Left lobe of liver (tissue), 2 donors: ENCODE results near the gene CRYBG1. TPM values are rescaled to one million over a fixed set of nuclear protein-coding genes. Genes with fewer than 3 reads are reported as not detected.
"Not testable (repeated sequence)": the region's sequence is repeated elsewhere in the genome, so short reads cannot be mapped to it uniquely, and the experiment has no call there.

Experiments
- ATAC-seq: fragments of 200-7000 bp; cut with Tn5 transposase; one replicate; pipeline ENCODE4 v1.9.1; 2020; ENCODE audit warnings: mild to moderate bottlenecking, moderate library complexity
- DNase-seq: peaks from one replicate; pipeline ENCODE4 v3.0.0-alpha.2; 2020; ENCODE audit warnings: low spot score
- total RNA-seq: library from RNA; stranded (reverse); gene quantifications from one replicate; pipeline ENCODE4 v1.2.1, GENCODE V29; 2021
- donor health status: DM: no; HTN: no; CAD: no; lungs with moderate emphysema.
- donor health status: DM: no; HTN: yes; CAD: no.

CRYBG1 gene
- total RNA-seq, 1 donor from 2014 or later: 7.2 TPM

GRCh38 chr6:106540907-106541306, 180.4 kb downstream of the CRYBG1 start:
- DNase-seq (no peak), ATAC-seq (peak; percentile 91)

GRCh38 chr6:106546261-106546690, 185.8 kb downstream of the CRYBG1 start:
- DNase-seq (no peak), ATAC-seq (no peak)

- DNase-seq: no peak
- ATAC-seq: no peak
Measured at GRCh38 chr6:106546691-106547414, 186.3 kb downstream of the CRYBG1 start.

GRCh38 chr6:106547601-106548453, 187.3 kb downstream of the CRYBG1 start:
- no peak for DNase-seq
- no peak for ATAC-seq

- not testable (repeated sequence) for DNase-seq, ATAC-seq
Measured at GRCh38 chr6:106548926-106549455, 188.5 kb downstream of the CRYBG1 start.

- DNase-seq (no peak), ATAC-seq (no peak)
Measured at GRCh38 chr6:106549521-106549920, 189.0 kb downstream of the CRYBG1 start.

GRCh38 chr6:106551155-106551554, 190.6 kb downstream of the CRYBG1 start:
- DNase-seq: no peak
- no peak for ATAC-seq

GRCh38 chr6:106553440-106553839, 192.9 kb downstream of the CRYBG1 start:
- ATAC-seq (no peak), DNase-seq (no peak)

GRCh38 chr6:106555767-106556166, 195.2 kb downstream of the CRYBG1 start:
- DNase-seq (no peak), ATAC-seq (no peak)

GRCh38 chr6:106556368-106556960, 195.9 kb downstream of the CRYBG1 start:
- ATAC-seq: peak; percentile 70
- no peak for DNase-seq

GRCh38 chr6:106557837-106558236, 197.3 kb downstream of the CRYBG1 start:
- DNase-seq (no peak), ATAC-seq (peak; percentile 28)

- no peak for DNase-seq
- no peak for ATAC-seq
Measured at GRCh38 chr6:106558364-106558763, 197.8 kb downstream of the CRYBG1 start.

- not testable (repeated sequence) for ATAC-seq, DNase-seq
Measured at GRCh38 chr6:106559659-106560058, 199.1 kb downstream of the CRYBG1 start.

- ATAC-seq: no peak
- no peak for DNase-seq
Measured at GRCh38 chr6:106560996-106561685, 200.6 kb downstream of the CRYBG1 start.

- no peak for DNase-seq
- ATAC-seq: no peak
Measured at GRCh38 chr6:106561686-106562405, 201.3 kb downstream of the CRYBG1 start.

GRCh38 chr6:106563614-106564013, 203.1 kb downstream of the CRYBG1 start:
- peak; percentile 57 for ATAC-seq

GRCh38 chr6:106564476-106564875, 204.0 kb downstream of the CRYBG1 start:
- DNase-seq: no peak
- ATAC-seq: no peak

More at GRCh38 chr6:106563614-106564013, 203.1 kb downstream of the CRYBG1 start:
- no peak for DNase-seq

- ATAC-seq: no peak
- no peak for DNase-seq
Measured at GRCh38 chr6:106568530-106568929, 208.0 kb downstream of the CRYBG1 start.

- DNase-seq (no peak), ATAC-seq (no peak)
Measured at GRCh38 chr6:106569428-106569827, 208.9 kb downstream of the CRYBG1 start.

- ATAC-seq (no peak), DNase-seq (no peak)
Measured at GRCh38 chr6:106572436-106572835, 211.9 kb downstream of the CRYBG1 start.
